HG03280 (cell line): ENCODE data around the gene MRPS9.

Source experiments
- ATAC-seq: cut with Tn5 transposase; IDR thresholded peaks from one replicate; pipeline ENCODE4 v1.9.1; 2021; ENCODE audit warnings: mild to moderate bottlenecking, moderate library complexity; ENCODE audit not compliant: unreplicated experiment

MRPS9 gene

DNA sequence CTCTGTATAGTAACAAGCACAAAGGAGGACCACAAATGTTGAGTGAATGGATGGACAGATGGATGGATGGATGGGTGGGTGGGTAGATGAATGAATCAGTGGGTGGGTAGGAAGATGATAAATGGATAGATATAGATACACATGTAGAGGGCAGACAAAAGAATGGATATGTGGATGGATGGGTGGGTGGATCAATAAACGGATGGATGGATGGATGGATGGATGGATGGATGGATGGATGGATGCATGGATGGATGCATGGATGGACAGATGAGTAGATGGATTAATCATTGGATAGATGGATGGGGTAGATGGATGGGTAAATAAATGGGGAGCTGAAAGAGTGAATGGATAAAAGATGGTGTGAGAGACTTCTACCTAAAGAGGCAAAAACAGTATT is 111.4 kb downstream of the MRPS9 start:
- no peak for ATAC-seq
